HepG2 (cell line): ENCODE data around the gene MYADML2. TPM values are rescaled to one million over a fixed set of nuclear protein-coding genes. Genes with fewer than 3 reads are reported as not detected.

Source experiments
- AGO1 ChIP-seq: fragments of 200-400 bp; formaldehyde crosslinking; IDR thresholded peaks from 2 replicates; pipeline ENCODE4 v1.6.1; 2017; ENCODE audit warnings: mild to moderate bottlenecking, low read depth, low read length, moderate library complexity; ENCODE audit not compliant: poor library complexity, severe bottlenecking
- ELF3 ChIP-seq: IDR thresholded peaks from 2 replicates; pipeline ENCODE4 v1.6.1; 2016; ENCODE audit warnings: missing genetic modification reagents, missing compliant biosample characterization
- ELF4 ChIP-seq: sonication (generic); formaldehyde crosslinking; IDR thresholded peaks from 2 replicates; pipeline ENCODE4 v1.5.0; 2020; ENCODE audit warnings: missing genetic modification reagents, mild to moderate bottlenecking, moderate library complexity, borderline replicate concordance
- GATAD1 ChIP-seq: IDR thresholded peaks from 2 replicates; pipeline ENCODE4 v1.6.1; 2016; ENCODE audit warnings: missing genetic modification reagents, missing compliant biosample characterization
- GTF3A ChIP-seq: sonication (generic); formaldehyde crosslinking; conservative IDR thresholded peaks from 2 replicates; pipeline ENCODE4 v1.4.0; 2020; ENCODE audit warnings: mild to moderate bottlenecking, missing genetic modification reagents
- JUN ChIP-seq: sonication (generic); formaldehyde crosslinking; IDR thresholded peaks from 2 replicates; pipeline ENCODE4 v1.4.0; 2020; ENCODE audit warnings: mild to moderate bottlenecking, missing genetic modification reagents
- KLF6 ChIP-seq: IDR thresholded peaks from 2 replicates; pipeline ENCODE4 v1.8.0; 2016; ENCODE audit warnings: missing biosample characterization, missing genetic modification reagents
- NFIB ChIP-seq: sonication (generic); formaldehyde crosslinking; IDR thresholded peaks from 2 replicates; pipeline ENCODE4 v1.9.0; 2021; ENCODE audit warnings: missing genetic modification reagents, mild to moderate bottlenecking, borderline replicate concordance
- ZFP36 ChIP-seq: fragments of 150-350 bp; IDR thresholded peaks from 2 replicates; pipeline ENCODE4 v1.6.1; 2018; ENCODE audit warnings: borderline replicate concordance, low read length, low read depth; ENCODE audit not compliant: partially characterized antibody
- ZNF225 ChIP-seq: sonication (generic); formaldehyde crosslinking; IDR thresholded peaks from 2 replicates; pipeline ENCODE4 v1.4.0; 2020; ENCODE audit warnings: mild to moderate bottlenecking, missing genetic modification reagents
- ZNF773 ChIP-seq: sonication (generic); formaldehyde crosslinking; IDR thresholded peaks from 2 replicates; pipeline ENCODE4 v1.4.0; 2020; ENCODE audit warnings: missing genetic modification reagents, borderline replicate concordance
- polyA plus RNA-seq, 8 experiments: library from polyadenylated mRNA; depleted of rRNA in 3 of 8; stranded (reverse) in 7 of 8; unstranded in 1 of 8; fragments of >200 nt; fragmentation: Illumina TruSeq in 4 of 8; extraction: Trizol in 4 of 8; gene quantifications; 2 replicates each; pipeline versions ENCODE4 v1.2.1 to v1.2.3, GENCODE V29; 2011 to 2016; ENCODE audit warnings: low read depth in 4 of 8, missing spikeins in 1 of 8, mixed read lengths in 1 of 8; ENCODE audit not compliant: insufficient read depth in 1 of 8
- total RNA-seq, 5 experiments: library from RNA; depleted of rRNA; stranded (reverse); fragments of >200 nt; fragmentation: Illumina TruSeq; extraction: Trizol; gene quantifications; 2 replicates each; pipeline ENCODE4 v1.2.3, GENCODE V29; 2016; ENCODE audit warnings: low read depth in 1 of 5
- TF ChIP-seq, protein P1 (sequence below): sonication (generic); formaldehyde crosslinking; IDR thresholded peaks from 2 replicates; pipeline ENCODE4 v1.4.0; 2020; ENCODE audit warnings: missing genetic modification reagents, borderline replicate concordance
- TF ChIP-seq, protein P2 (sequence below): sonication (generic); formaldehyde crosslinking; IDR thresholded peaks from 2 replicates; pipeline ENCODE4 v1.4.0; 2020; ENCODE audit warnings: mild to moderate bottlenecking, low read depth, missing genetic modification reagents
- TF ChIP-seq, protein P3 (sequence below): sonication (generic); formaldehyde crosslinking; IDR thresholded peaks from 2 replicates; pipeline ENCODE4 v1.5.1; 2020; ENCODE audit warnings: missing genetic modification reagents, mild to moderate bottlenecking, borderline replicate concordance
- TF ChIP-seq, protein P4 (sequence below): sonication (generic); formaldehyde crosslinking; IDR thresholded peaks from 2 replicates; pipeline ENCODE4 v1.4.0; 2020; ENCODE audit warnings: missing genetic modification reagents
- TF ChIP-seq, protein P5 (sequence below): sonication (generic); formaldehyde crosslinking; IDR thresholded peaks from 2 replicates; pipeline ENCODE4 v1.4.0; 2020; ENCODE audit warnings: mild to moderate bottlenecking, missing genetic modification reagents, borderline replicate concordance

Gene MYADML2
- total and polyA plus RNA-seq, 2 of the 13 experiments (the other 11 are each of a cell fraction or from before 2014, with no cell fraction given) = not detected

DNA sequence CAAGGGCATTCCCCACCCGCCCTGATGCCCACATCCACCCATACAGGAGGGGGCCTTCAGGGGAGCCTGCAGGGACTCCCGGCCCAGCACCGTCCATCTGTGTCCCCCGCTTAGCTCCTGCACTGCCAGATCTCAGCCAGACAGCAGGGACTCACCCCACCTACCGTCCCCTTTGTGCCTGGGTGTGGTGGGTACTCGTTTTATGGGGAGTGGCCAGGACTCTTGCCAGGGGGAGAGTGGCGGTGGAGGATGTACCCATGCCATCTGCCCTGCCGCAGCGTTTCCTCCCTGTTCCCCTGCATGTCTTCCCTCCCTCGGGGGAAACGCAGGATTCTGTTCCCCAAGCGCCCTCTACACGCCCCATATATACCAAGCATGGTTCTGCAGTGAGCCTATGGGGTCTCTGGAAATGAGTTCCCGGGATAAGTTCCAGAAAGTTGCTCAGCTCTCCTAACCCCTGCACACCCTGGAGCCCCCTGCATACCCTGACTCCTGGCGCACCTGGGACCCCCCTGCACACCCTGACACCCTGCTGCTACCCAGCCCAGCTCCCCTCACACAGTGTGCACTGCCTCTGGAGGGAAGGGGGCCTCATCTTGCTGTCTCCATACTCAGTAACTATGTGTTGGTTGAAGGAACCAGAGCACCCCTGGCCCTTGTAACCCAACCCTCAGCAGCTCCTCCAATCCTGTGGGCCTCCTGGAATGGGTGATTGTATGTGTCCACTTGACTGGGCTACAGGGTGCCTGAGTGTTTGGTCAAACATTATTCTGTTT lies 15.3 kb downstream of the MYADML2 start (continued):
- TF ChIP-seq, protein P1, sequence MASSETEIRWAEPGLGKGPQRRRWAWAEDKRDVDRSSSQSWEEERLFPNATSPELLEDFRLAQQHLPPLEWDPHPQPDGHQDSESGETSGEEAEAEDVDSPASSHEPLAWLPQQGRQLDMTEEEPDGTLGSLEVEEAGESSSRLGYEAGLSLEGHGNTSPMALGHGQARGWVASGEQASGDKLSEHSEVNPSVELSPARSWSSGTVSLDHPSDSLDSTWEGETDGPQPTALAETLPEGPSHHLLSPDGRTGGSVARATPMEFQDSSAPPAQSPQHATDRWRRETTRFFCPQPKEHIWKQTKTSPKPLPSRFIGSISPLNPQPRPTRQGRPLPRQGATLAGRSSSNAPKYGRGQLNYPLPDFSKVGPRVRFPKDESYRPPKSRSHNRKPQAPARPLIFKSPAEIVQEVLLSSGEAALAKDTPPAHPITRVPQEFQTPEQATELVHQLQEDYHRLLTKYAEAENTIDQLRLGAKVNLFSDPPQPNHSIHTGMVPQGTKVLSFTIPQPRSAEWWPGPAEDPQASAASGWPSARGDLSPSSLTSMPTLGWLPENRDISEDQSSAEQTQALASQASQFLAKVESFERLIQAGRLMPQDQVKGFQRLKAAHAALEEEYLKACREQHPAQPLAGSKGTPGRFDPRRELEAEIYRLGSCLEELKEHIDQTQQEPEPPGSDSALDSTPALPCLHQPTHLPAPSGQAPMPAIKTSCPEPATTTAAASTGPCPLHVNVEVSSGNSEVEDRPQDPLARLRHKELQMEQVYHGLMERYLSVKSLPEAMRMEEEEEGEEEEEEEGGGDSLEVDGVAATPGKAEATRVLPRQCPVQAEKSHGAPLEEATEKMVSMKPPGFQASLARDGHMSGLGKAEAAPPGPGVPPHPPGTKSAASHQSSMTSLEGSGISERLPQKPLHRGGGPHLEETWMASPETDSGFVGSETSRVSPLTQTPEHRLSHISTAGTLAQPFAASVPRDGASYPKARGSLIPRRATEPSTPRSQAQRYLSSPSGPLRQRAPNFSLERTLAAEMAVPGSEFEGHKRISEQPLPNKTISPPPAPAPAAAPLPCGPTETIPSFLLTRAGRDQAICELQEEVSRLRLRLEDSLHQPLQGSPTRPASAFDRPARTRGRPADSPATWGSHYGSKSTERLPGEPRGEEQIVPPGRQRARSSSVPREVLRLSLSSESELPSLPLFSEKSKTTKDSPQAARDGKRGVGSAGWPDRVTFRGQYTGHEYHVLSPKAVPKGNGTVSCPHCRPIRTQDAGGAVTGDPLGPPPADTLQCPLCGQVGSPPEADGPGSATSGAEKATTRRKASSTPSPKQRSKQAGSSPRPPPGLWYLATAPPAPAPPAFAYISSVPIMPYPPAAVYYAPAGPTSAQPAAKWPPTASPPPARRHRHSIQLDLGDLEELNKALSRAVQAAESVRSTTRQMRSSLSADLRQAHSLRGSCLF (CRISPR knock-in tag) = no peak
- TF ChIP-seq JUN (CRISPR knock-in tag) (no peak), ELF4 (CRISPR knock-in tag) (no peak), ZNF773 (no peak), GTF3A (CRISPR knock-in tag) (no peak), ZNF225 (CRISPR knock-in tag) (no peak), ZFP36 (no peak), KLF6 (CRISPR knock-in tag) (no peak), NFIB (CRISPR knock-in tag) (no peak), GATAD1 (no peak), AGO1 (peak; percentile 99), ELF3 (no peak)
- TF ChIP-seq, protein P2, sequence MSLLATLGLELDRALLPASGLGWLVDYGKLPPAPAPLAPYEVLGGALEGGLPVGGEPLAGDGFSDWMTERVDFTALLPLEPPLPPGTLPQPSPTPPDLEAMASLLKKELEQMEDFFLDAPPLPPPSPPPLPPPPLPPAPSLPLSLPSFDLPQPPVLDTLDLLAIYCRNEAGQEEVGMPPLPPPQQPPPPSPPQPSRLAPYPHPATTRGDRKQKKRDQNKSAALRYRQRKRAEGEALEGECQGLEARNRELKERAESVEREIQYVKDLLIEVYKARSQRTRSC (CRISPR knock-in tag) = 0 out of 2 replicates have a peak, but pooled peaks have one; percentile 28
- TF ChIP-seq, protein P3, sequence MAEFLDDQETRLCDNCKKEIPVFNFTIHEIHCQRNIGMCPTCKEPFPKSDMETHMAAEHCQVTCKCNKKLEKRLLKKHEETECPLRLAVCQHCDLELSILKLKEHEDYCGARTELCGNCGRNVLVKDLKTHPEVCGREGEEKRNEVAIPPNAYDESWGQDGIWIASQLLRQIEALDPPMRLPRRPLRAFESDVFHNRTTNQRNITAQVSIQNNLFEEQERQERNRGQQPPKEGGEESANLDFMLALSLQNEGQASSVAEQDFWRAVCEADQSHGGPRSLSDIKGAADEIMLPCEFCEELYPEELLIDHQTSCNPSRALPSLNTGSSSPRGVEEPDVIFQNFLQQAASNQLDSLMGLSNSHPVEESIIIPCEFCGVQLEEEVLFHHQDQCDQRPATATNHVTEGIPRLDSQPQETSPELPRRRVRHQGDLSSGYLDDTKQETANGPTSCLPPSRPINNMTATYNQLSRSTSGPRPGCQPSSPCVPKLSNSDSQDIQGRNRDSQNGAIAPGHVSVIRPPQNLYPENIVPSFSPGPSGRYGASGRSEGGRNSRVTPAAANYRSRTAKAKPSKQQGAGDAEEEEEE (CRISPR knock-in tag) = no peak
- TF ChIP-seq, protein P4, sequence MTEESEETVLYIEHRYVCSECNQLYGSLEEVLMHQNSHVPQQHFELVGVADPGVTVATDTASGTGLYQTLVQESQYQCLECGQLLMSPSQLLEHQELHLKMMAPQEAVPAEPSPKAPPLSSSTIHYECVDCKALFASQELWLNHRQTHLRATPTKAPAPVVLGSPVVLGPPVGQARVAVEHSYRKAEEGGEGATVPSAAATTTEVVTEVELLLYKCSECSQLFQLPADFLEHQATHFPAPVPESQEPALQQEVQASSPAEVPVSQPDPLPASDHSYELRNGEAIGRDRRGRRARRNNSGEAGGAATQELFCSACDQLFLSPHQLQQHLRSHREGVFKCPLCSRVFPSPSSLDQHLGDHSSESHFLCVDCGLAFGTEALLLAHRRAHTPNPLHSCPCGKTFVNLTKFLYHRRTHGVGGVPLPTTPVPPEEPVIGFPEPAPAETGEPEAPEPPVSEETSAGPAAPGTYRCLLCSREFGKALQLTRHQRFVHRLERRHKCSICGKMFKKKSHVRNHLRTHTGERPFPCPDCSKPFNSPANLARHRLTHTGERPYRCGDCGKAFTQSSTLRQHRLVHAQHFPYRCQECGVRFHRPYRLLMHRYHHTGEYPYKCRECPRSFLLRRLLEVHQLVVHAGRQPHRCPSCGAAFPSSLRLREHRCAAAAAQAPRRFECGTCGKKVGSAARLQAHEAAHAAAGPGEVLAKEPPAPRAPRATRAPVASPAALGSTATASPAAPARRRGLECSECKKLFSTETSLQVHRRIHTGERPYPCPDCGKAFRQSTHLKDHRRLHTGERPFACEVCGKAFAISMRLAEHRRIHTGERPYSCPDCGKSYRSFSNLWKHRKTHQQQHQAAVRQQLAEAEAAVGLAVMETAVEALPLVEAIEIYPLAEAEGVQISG (CRISPR knock-in tag) = no peak; the same call in 1 of the 2 replicates
- TF ChIP-seq, protein P5, sequence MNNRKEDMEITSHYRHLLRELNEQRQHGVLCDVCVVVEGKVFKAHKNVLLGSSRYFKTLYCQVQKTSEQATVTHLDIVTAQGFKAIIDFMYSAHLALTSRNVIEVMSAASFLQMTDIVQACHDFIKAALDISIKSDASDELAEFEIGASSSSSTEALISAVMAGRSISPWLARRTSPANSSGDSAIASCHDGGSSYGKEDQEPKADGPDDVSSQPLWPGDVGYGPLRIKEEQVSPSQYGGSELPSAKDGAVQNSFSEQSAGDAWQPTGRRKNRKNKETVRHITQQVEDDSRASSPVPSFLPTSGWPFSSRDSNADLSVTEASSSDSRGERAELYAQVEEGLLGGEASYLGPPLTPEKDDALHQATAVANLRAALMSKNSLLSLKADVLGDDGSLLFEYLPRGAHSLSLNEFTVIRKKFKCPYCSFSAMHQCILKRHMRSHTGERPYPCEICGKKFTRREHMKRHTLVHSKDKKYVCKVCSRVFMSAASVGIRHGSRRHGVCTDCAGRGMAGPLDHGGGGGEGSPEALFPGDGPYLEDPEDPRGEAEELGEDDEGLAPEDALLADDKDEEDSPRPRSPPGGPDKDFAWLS = no peak
